Stimulated activated CD8-positive, alpha-beta memory T cell treated with anti-CD3 and anti-CD28 coated beads, Interleukin-4, amount 100 ng/mL, for 4 hours (primary cell): ENCODE data around the gene THAP11.

Experiments used
- DNase-seq, 2 donors: peaks; one replicate each; pipeline ENCODE4 v3.0.0-alpha.2; 2020; ENCODE audit warnings: low read depth in 2 of 2, low spot score in 1 of 2

The THAP11 gene

DNA sequence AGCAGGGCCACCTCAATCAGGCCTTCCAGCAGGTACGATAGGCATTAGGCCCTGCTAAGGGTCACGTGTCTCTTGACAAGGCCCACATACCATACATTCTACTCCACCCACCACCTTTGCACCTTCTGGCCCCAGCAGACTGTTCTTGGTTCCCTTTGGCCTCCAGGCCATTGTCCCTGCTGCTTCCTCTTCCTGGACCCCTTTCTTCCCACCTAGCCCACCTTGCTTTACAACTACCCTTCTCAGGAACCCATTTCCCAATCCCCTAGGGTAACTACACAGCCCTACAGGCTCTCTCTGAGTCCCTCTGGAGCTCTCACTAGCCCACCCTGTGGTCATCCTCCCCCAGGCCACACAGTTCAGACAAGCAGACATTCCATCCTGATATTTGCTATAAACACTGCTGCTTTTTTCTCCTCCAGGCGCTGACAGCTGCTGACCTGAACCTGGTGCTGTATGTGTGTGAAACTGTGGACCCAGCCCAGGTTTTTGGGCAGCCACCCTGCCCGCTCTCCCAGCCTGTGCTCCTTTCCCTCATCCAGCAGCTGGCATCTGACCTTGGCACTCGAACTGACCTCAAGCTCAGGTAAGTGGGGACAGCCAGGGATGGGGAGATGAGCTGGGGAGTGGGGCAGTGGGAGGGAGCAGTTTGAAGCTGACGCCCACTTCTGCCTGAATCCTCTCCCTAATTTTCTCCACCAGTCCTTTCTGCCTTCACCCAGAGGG is 41.2 kb downstream of the THAP11 start:
- no peak for DNase-seq

DNA sequence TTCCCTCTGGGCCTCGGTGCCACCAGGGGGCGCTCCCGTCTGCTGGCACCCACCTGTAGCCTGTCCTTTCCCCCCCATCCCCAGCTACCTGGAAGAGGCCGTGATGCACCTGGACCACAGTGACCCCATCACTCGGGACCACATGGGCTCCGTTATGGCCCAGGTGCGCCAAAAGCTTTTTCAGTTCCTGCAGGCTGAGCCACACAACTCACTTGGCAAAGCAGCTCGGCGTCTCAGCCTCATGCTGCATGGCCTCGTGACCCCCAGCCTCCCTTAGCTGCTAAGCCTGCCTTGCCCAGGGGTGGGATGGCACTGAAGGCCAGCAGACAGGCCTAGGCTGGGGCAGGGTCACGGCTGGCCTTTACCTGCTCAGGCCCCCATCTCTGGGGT is 41.7 kb downstream of the THAP11 start:
- peak; percentile 38 to 49 for DNase-seq

DNA sequence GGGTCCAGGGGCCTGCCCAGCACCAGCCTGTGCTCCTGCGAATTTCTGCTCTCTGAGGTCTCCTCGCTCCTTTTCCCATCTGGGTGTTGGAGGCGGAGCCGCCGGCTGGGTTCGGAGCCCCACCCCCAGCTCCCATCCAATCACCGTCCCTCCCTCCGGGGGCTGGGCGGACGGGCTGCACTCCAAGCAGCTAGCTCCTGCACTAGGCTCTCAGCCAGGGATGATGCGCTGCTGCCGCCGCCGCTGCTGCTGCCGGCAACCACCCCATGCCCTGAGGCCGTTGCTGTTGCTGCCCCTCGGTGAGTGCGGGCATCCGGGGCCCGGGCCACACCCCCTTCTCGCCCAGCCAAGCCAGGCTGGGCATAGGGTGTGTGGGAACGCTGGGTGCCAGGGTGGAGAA is 42.6 kb downstream of the THAP11 start, which contains the start of gene NRN1L:
Gene NRN1L, plus strand, starts transcription at position 202 of the 400 bp plus-strand sequence. Its CDS starts 19 bp downstream, at position 221.
- DNase-seq = no peak

DNA sequence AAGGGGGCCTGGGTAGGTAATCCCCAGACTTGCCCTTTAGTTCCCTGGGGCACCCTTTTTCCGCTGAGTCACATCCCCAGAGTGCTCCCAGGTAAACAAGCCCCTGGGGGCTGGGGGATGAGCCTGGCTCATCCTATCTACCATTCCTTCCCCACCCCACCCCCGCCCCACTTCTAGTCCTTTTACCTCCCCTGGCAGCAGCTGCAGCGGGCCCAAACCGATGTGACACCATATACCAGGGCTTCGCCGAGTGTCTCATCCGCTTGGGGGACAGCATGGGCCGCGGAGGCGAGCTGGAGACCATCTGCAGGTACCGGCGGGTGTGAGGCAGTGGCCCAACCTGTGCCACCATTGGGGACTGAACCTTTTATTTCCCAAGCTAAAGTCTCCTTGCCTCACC is 43.4 kb downstream of the THAP11 start:
- DNase-seq = no peak

DNA sequence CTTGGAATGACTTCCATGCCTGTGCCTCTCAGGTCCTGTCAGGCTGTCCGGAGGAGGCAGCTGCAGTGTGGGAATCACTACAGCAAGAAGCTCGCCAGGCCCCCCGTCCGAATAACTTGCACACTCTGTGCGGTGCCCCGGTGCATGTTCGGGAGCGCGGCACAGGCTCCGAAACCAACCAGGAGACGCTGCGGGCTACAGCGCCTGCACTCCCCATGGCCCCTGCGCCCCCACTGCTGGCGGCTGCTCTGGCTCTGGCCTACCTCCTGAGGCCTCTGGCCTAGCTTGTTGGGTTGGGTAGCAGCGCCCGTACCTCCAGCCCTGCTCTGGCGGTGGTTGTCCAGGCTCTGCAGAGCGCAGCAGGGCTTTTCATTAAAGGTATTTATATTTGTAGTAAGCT is 43.9 kb downstream of the THAP11 start:
- DNase-seq = no peak

DNA sequence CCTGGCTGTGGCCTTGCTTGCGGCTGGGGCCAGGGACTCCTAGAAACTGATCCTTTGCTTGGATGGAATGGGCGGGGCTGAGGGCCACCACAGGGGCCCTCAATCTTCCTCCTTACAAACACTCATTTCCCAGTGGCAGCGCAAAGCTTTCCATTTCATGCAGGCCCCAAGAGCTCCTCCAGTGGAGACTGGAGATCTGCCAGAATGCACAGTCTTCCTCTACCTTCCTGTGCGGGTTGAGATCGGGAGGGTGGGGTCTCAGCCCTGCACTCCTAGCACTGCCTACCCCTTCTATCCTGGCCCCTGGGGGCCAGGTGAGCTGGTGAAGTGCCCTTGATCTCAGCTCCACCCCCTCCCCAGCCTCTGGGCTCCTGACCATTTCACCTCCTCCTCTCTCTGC is 44.3 kb downstream of the THAP11 start:
- DNase-seq = no peak

DNA sequence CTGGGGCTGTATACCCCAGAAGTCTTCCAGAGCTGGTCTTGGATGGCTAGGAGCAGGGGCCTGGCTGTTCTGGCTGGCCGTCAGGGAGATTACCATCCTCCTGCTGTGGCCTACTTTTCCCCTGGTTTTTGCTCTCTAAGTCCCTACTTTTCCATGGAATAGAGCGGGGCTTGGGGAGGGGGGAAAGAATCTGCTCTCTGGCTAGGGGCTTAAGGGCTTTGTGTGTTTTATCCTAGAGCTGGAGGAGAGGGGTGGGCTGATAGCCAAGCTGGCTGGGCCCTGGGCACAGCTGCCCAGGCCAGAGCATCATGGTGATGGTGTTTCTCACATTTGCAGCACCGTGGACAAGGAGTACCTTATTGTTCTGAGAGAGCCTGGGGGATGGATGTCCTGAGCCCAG is 46.2 kb downstream of the THAP11 start:
- no peak for DNase-seq

DNA sequence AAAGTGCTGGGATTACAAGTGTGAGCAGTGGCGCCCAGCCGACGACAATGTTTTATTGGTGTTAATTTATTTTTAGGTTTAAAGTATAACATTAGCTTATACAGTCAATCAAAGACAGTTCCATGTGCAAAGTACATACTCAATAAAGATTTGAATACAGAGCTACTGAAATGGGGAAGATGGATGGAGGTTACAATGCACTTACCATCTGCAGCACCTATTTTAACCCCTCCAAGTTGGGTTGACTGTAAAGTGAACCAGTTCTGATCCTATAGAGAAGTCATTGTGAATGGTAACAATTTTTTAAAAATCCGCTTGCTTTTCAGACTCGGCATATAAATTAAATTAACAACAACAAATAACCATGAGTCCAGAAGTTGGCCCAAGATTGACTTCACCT is 50.3 kb downstream of the THAP11 start:
- no peak for DNase-seq

DNA sequence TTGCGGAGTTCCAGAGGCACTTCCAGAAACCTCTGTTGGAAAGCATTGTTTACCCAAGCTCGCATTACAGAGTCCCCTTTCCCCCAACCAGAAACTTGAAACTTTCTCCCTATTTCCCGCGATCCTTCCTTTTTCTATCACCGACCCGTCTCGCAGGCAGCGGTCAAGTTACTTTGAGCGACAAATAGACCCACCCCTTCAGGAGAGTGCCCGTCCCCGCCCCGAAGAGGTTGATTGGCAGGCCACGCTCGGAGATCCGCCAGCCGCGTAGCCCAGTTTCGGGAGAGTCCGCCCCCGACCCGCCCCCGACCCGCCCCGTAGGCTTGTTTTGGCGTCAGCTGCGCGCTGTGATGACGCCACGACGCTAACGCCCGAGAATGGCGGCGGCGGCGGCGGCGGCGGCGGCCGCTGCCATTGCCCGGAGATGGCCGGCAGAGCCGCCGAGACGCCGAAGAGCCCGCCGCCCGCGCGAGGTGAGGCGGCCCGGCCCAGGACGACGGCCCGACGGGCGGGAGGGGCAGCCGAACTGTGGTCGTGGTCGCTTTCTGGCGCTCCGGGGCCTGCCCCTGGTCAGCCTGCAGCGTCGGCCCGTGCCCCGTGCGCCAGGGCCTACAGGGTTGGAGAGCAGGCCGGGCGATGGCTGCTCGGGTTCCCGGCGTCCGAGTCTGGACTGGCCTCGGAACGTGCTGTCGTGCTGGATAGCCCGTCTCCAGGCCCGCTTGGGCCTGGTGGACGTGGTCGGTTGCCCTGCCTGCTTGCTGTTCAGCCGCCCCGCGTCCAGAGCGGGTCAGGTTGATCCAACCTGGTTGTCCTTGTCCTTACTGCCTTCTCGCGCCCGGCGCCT is 51.0 kb downstream of the THAP11 start, which contains the start of gene PSKH1:
Gene PSKH1, plus strand, starts transcription at position 356 of the 844 bp plus-strand sequence. CDS start 15,496 bp downstream, outside the sequence.
- peak; percentile 89 to 90 for DNase-seq
